Ovary (tissue), 3 donors: ENCODE measurements around the gene JMJD7.

Experiments
- CTCF ChIP-seq, 3 donors: fragments of 450-650 bp in 2 of 3; fragments of 200-600 bp in 1 of 3; IDR thresholded peaks; one replicate each; pipeline versions ENCODE4 v1.5.1 to v1.8.0; 2016 to 2022; ENCODE audit warnings: antibody characterized with exemption in 3 of 3, mild to moderate bottlenecking in 1 of 3
- POLR2A ChIP-seq: fragments of 450-650 bp; IDR thresholded peaks from one replicate; pipeline ENCODE4 v1.6.1; 2017; ENCODE audit warnings: antibody characterized with exemption, mild to moderate bottlenecking, moderate library complexity
- donor health status: DM: no; HTN: no; CAD: no.

- no peak for TF ChIP-seq CTCF (IDR thresholded peaks at IDR 0.05)
- no peak for TF ChIP-seq POLR2A
Measured at GRCh38 chr15:41866872-41867579, 39.1 kb downstream of the JMJD7 start.
